H1 (cell line): ENCODE measurements around the gene ACTN2. TPM values are rescaled to one million over a fixed set of nuclear protein-coding genes. Genes with fewer than 3 reads are reported as not detected.

Experiments
- CTCF ChIA-PET: fragments of 300-600 bp; sonication (Branson Sonifier 250); formaldehyde crosslinking; loops from one replicate; lab custom pipeline; 2021; ENCODE audit not compliant: partially characterized antibody; lab: Charles Lee
- POLR2A ChIA-PET: fragments of 300-600 bp; sonication (Branson Sonifier 250); formaldehyde crosslinking; loops from one replicate; lab custom pipeline; 2021; ENCODE audit warnings: inconsistent platforms; ENCODE audit not compliant: partially characterized antibody; lab: Charles Lee
- DNase-seq, 2 experiments: peaks; one replicate each; pipeline versions ENCODE4 v3.0.0 to v3.0.0-alpha.2; 2010 to 2022; ENCODE audit warnings: low spot score in 2 of 2, low read depth in 1 of 2, mixed read lengths in 1 of 2
- FAIRE-seq: peaks from 2 replicates; lab custom pipeline; 2011; peaks lifted over from hg19 to GRCh38; lab: Jason Lieb, UNC
- H2AFZ ChIP-seq: 2 replicates; pipeline ENCODE4 v1.8.1; 2012; ENCODE audit warnings: low read length, inconsistent platforms
- H2AK5ac ChIP-seq: 2 replicates; pipeline ENCODE4 v1.6.1; 2013; ENCODE audit warnings: low read depth, low read length
- H2BK120ac ChIP-seq: replicated peaks from 2 replicates; pipeline ENCODE3; 2013; ENCODE audit warnings: low read depth, low read length, inconsistent platforms
- H2BK12ac ChIP-seq: 2 replicates; pipeline ENCODE4 v1.6.1; 2013; ENCODE audit warnings: low read depth, low read length
- H2BK15ac ChIP-seq: 2 replicates; pipeline ENCODE4 v1.6.1; 2013; ENCODE audit warnings: low read length
- H2BK20ac ChIP-seq: 2 replicates; pipeline ENCODE4 v1.6.1; 2013; ENCODE audit warnings: low read length
- H2BK5ac ChIP-seq: 2 replicates; pipeline ENCODE4 v1.6.1; 2013; ENCODE audit warnings: low read depth, low read length
- H3K14ac ChIP-seq: 2 replicates; pipeline ENCODE4 v1.6.1; 2013; ENCODE audit warnings: inconsistent platforms; ENCODE audit not compliant: insufficient read length
- H3K18ac ChIP-seq: 2 replicates; pipeline ENCODE4 v1.6.1; 2013; ENCODE audit warnings: low read length; ENCODE audit errors: extremely low read depth
- H3K23ac ChIP-seq: 2 replicates; pipeline ENCODE4 v1.6.1; 2013; ENCODE audit warnings: inconsistent platforms; ENCODE audit not compliant: insufficient read length
- H3K23me2 ChIP-seq: 2 replicates; pipeline ENCODE4 v1.6.1; 2013; ENCODE audit warnings: low read depth, low read length
- H3K27ac ChIP-seq: 2 replicates; pipeline ENCODE4 v1.6.1; 2011; ENCODE audit warnings: low read depth, low read length, inconsistent platforms
- H3K27me3 ChIP-seq, 4 experiments: replicated peaks in 1 of 4; 1 replicate in 1 of 4; 2 replicates in 3 of 4; pipeline versions ENCODE4 v1.6.1 to v1.8.1; 2011 to 2013; ENCODE audit warnings: low read length in 3 of 4, mild to moderate bottlenecking in 3 of 4, inconsistent platforms in 2 of 4, mixed read lengths in 2 of 4, moderate library complexity in 1 of 4; ENCODE audit not compliant: control insufficient read depth in 3 of 4, insufficient read depth in 3 of 4; ENCODE audit errors: extremely low read depth in 1 of 4
- H3K36me3 ChIP-seq, 4 experiments: 2 replicates each; pipeline versions ENCODE4 v1.6.1 to v1.8.1; 2011 to 2013; ENCODE audit warnings: mild to moderate bottlenecking in 4 of 4, low read length in 3 of 4, moderate library complexity in 2 of 4, control low read depth in 1 of 4, inconsistent platforms in 1 of 4; ENCODE audit not compliant: insufficient read depth in 4 of 4, control insufficient read depth in 2 of 4
- H3K4ac ChIP-seq: replicated peaks from 2 replicates; pipeline ENCODE3; 2013; ENCODE audit warnings: low read length, low read depth, mixed read lengths, inconsistent platforms; ENCODE audit not compliant: insufficient read length
- H3K4me1 ChIP-seq, 4 experiments: replicated peaks in 1 of 4; 1 replicate in 1 of 4; 2 replicates in 3 of 4; pipeline versions ENCODE4 v1.6.1 to v1.8.1; 2011 to 2013; ENCODE audit warnings: low read length in 3 of 4, inconsistent platforms in 2 of 4, mixed read lengths in 1 of 4; ENCODE audit not compliant: insufficient read depth in 4 of 4, control insufficient read depth in 3 of 4
- H3K4me2 ChIP-seq, 2 experiments: 2 replicates each; pipeline versions ENCODE4 v1.6.1 to v1.8.1; 2011 to 2013; ENCODE audit warnings: low read depth in 2 of 2, low read length in 2 of 2, control low read depth in 1 of 2, inconsistent platforms in 1 of 2, mild to moderate bottlenecking in 1 of 2; ENCODE audit not compliant: insufficient read depth in 1 of 2
- H3K4me3 ChIP-seq, 4 experiments: fragments of 200-600, 300-600 bp in 1 of 4; sonication (generic), shearing (Covaris generic), sonication (Bioruptor Twin) in 1 of 4; 2 replicates each; pipeline versions ENCODE4 v1.5.1 to v1.8.1; 2011 to 2016; ENCODE audit warnings: low read length in 4 of 4, low read depth in 3 of 4, control low read depth in 2 of 4, inconsistent platforms in 2 of 4, mild to moderate bottlenecking in 2 of 4, mixed read lengths in 1 of 4, moderate library complexity in 1 of 4; ENCODE audit not compliant: insufficient read depth in 2 of 4; ENCODE audit errors: extremely low read depth in 1 of 4
- H3K56ac ChIP-seq: replicated peaks from 2 replicates; pipeline ENCODE3; 2013; ENCODE audit warnings: low read depth, mild to moderate bottlenecking, mixed read lengths, low read length, inconsistent platforms; ENCODE audit not compliant: insufficient read length
- H3K79me1 ChIP-seq: 2 replicates; pipeline ENCODE4 v1.6.1; 2013; ENCODE audit warnings: low read depth, low read length, control low read depth
- H3K79me2 ChIP-seq, 2 experiments: 2 replicates each; pipeline versions ENCODE4 v1.6.1 to v1.8.1; 2012 to 2013; ENCODE audit warnings: low read length in 2 of 2, mild to moderate bottlenecking in 2 of 2, inconsistent platforms in 1 of 2; ENCODE audit not compliant: insufficient read depth in 2 of 2, control insufficient read depth in 1 of 2
- H3K9ac ChIP-seq, 4 experiments: replicated peaks in 1 of 4; 1 replicate in 1 of 4; 2 replicates in 3 of 4; pipeline versions ENCODE4 v1.6.1 to v1.8.1; 2011 to 2013; ENCODE audit warnings: low read depth in 3 of 4, low read length in 3 of 4, control low read depth in 2 of 4, mild to moderate bottlenecking in 2 of 4, moderate library complexity in 2 of 4, inconsistent platforms in 1 of 4; ENCODE audit errors: extremely low read depth in 1 of 4
- H3K9me3 ChIP-seq, 2 experiments: 2 replicates each; pipeline versions ENCODE4 v1.6.1 to v1.8.1; 2012 to 2013; ENCODE audit warnings: mild to moderate bottlenecking in 2 of 2, moderate library complexity in 2 of 2, control low read depth in 1 of 2, inconsistent platforms in 1 of 2, low read depth in 1 of 2, low read length in 1 of 2, mixed read lengths in 1 of 2; ENCODE audit not compliant: insufficient read depth in 2 of 2
- H4K20me1 ChIP-seq, 2 experiments: replicated peaks in 1 of 2; 2 replicates each; pipeline versions ENCODE3 to v1.8.1; 2011 to 2013; ENCODE audit warnings: inconsistent platforms in 2 of 2, low read length in 2 of 2, mild to moderate bottlenecking in 1 of 2; ENCODE audit not compliant: insufficient read depth in 2 of 2, control insufficient read depth in 1 of 2
- H4K5ac ChIP-seq: 2 replicates; pipeline ENCODE4 v1.6.1; 2013; ENCODE audit warnings: low read length, low read depth, mixed read lengths, inconsistent platforms; ENCODE audit not compliant: insufficient read length
- H4K8ac ChIP-seq: 2 replicates; pipeline ENCODE4 v1.8.0; 2013; ENCODE audit warnings: mild to moderate bottlenecking, moderate library complexity, low read length, inconsistent platforms; ENCODE audit not compliant: insufficient read depth; ENCODE audit errors: extremely low read depth
- H4K91ac ChIP-seq: replicated peaks from 2 replicates; pipeline ENCODE3; 2013; ENCODE audit warnings: low read length, mixed read lengths, inconsistent platforms; ENCODE audit not compliant: insufficient read length
- BCL11A ChIP-seq, 2 experiments: IDR thresholded peaks; one replicate each; pipeline ENCODE4 v1.6.1; 2011; ENCODE audit warnings: low read depth in 2 of 2, low read length in 2 of 2, mild to moderate bottlenecking in 2 of 2
- WGBS, 2 experiments: shearing (Covaris generic) in 1 of 2; methylation state at CpG; one replicate each; pipeline versions ENCODE4 v1.1.6 to v1.1.7; 2013 to 2015; ENCODE audit warnings: low lambda C conversion rate in 2 of 2, mixed read lengths in 2 of 2, inconsistent platforms in 1 of 2, low coverage in 1 of 2, missing lambda C conversion rate in 1 of 2; ENCODE audit not compliant: insufficient replicate concordance in 2 of 2, insufficient coverage in 1 of 2, insufficient read length in 1 of 2; ENCODE audit errors: extremely low coverage in 1 of 2, missing lambda C conversion rate in 1 of 2; 5-methylcytosine and 5-hydroxymethylcytosine counted together
- polyA plus RNA-seq, 7 experiments: library from polyadenylated mRNA; depleted of rRNA in 3 of 7; stranded (reverse) in 5 of 7; unstranded in 2 of 7; fragments of >200 nt in 5 of 7; fragments of 200-250 nt in 2 of 7; gene quantifications; 1 replicate in 5 of 7; 2 replicates in 1 of 7; 4 replicates in 1 of 7; pipeline versions ENCODE4 v1.2.1 to v1.2.3, GENCODE V29; 2011 to 2013; ENCODE audit warnings: missing spikeins in 2 of 7, mixed read lengths in 2 of 7
- total RNA-seq: library from RNA; stranded (reverse); fragmentation: NEBNext Ultra II Directional; extraction: Animal tissue kit (Norgen Biotek cat#: 25700); gene quantifications from 2 replicates; pipeline ENCODE4 v1.2.1, GENCODE V29; 2021

ACTN2 gene
- total and polyA plus RNA-seq, 2 of the 8 experiments (the other 6 are each of a cell fraction or from before 2014, with no cell fraction given) = 1.9 to 4.1 TPM

- H2BK20ac ChIP-seq = no peak overlapping the region
- H2BK15ac ChIP-seq = no peak overlapping the region
- no peak overlapping the region for H3K4me3 ChIP-seq
- no peak overlapping the region for H3K4ac ChIP-seq
- H3K27me3 ChIP-seq = peaks cover 0 to 1% (median 0%) of the 10 kb centered on the region in 4 experiments; a peak in 1 of 7 replicates
- no peaks in the 10 kb centered on the region for H3K79me2 ChIP-seq
- H2AFZ ChIP-seq = no peak overlapping the region
- H3K18ac ChIP-seq = no peak overlapping the region
- H2BK120ac ChIP-seq = no peak overlapping the region
- DNase-seq (no peak), FAIRE-seq (no peak)
- no peak for TF ChIP-seq BCL11A (IDR thresholded peaks at IDR 0.05; ENCODE audit: low read depth in 2 of 2, low read length in 2 of 2)
- H3K56ac ChIP-seq = no peak overlapping the region
- H2AK5ac ChIP-seq = no peak overlapping the region
- no peaks in the 10 kb centered on the region for H3K9me3 ChIP-seq
- H3K79me1 ChIP-seq = no peaks in the 10 kb centered on the region
- no peak overlapping the region for H4K5ac ChIP-seq
- H3K23me2 ChIP-seq = no peaks in the 10 kb centered on the region
- 85% methylated on average over 6 of the region's 6 CpGs; no CpG with 5 or more reads in 1 of the 2 experiments for WGBS, 2 experiments
- H3K23ac ChIP-seq = no peak overlapping the region
- no peak overlapping the region for H4K91ac ChIP-seq
- no peak overlapping the region for H2BK5ac ChIP-seq
- H3K4me2 ChIP-seq = no peak overlapping the region
- H3K14ac ChIP-seq = no peak overlapping the region
- H3K36me3 ChIP-seq = no peaks in the 10 kb centered on the region
- ChIA-PET POLR2A (no interaction called here), CTCF (interaction anchor here (0.6 to 5.5 kb wide), 8 partner anchors 11 to 155 kb away, joined by 3 to 26 read pairs (median 4); no protein-coding TSS in a partner anchor)
- H4K20me1 ChIP-seq = no peaks in the 10 kb centered on the region
- H3K4me1 ChIP-seq = no peaks in the 10 kb centered on the region
- no peak overlapping the region for H2BK12ac ChIP-seq
- H4K8ac ChIP-seq = no peak overlapping the region
- H3K9ac ChIP-seq = no peak overlapping the region
- H3K27ac ChIP-seq = no peak overlapping the region
Observed at GRCh38 chr1:236765831-236766230, 79.5 kb downstream of the ACTN2 start.
